Measurements from ENCODE around the gene CEPT1.
A peak's percentile ranks its signal among the peaks of the same experiment; 100 is the strongest.

Gene CEPT1

GRCh38 chr1:111200802-111201161 is 60.8 kb downstream of the CEPT1 start:
- ATAC-seq (ENCODE audit: low read depth) (no peak), DNase-seq (ENCODE audit: low spot score) (no peak)
- H3K27me3 ChIP-seq (ENCODE audit: insufficient read depth, poor library complexity, severe bottlenecking), result no peaks in the 10 kb centered on the region
- TF ChIP-seq, protein P1, sequence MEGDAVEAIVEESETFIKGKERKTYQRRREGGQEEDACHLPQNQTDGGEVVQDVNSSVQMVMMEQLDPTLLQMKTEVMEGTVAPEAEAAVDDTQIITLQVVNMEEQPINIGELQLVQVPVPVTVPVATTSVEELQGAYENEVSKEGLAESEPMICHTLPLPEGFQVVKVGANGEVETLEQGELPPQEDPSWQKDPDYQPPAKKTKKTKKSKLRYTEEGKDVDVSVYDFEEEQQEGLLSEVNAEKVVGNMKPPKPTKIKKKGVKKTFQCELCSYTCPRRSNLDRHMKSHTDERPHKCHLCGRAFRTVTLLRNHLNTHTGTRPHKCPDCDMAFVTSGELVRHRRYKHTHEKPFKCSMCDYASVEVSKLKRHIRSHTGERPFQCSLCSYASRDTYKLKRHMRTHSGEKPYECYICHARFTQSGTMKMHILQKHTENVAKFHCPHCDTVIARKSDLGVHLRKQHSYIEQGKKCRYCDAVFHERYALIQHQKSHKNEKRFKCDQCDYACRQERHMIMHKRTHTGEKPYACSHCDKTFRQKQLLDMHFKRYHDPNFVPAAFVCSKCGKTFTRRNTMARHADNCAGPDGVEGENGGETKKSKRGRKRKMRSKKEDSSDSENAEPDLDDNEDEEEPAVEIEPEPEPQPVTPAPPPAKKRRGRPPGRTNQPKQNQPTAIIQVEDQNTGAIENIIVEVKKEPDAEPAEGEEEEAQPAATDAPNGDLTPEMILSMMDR (IDR thresholded peaks at IDR 0.05; ENCODE audit: poor library complexity, severe bottlenecking), result no peak
- no peak overlapping the region for H3K4me3 ChIP-seq (ENCODE audit: severe bottlenecking)
- H3K36me3 ChIP-seq (ENCODE audit: low read depth), result peaks cover 12% of the 10 kb centered on the region
- H3K4me1 ChIP-seq (ENCODE audit: insufficient read depth, poor library complexity, severe bottlenecking), result peaks cover 16% of the 10 kb centered on the region
- no peak overlapping the region for H3K27ac ChIP-seq (ENCODE audit: poor library complexity, severe bottlenecking)
- no peaks in the 10 kb centered on the region for H3K9me3 ChIP-seq (ENCODE audit: severe bottlenecking)

DNA sequence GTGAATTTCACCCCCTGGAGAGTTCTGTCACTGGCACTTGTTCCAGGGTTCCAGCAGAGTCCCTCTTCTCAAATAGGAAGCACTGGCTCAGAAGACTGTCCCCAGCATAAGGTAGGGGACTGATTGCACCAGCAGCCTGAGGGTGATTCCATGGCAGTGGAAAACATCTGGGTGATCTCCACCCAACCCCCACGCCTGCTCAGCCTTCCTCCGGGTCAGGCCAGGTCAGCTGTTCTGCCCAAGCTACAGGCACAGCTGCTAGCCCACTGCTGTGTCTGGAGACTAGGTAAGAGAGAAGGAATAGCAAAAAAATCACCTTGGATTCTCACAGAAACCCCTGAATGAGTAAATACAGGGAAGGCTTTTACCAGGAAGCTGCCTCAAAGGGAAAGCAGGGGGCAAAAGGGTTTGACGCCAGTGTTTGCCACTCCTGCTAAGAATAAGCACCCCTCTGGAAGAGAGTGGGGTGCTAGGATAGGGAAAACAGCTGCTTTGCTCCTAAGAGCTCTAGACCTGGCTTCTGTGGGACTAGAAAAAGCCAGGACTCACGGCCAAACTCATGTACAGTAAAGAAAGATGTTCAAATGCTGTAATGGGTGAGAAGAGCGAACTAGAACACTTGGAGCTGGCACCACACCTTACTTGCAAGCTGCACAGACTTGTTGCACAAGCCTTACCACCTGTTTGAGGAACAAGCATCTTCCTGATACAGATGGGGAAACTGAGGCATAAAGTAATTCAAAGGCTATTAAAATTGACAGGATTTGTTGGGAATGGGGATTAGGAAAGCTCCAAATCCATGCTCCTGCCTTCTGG is 61.5 kb downstream of the CEPT1 start:
- no peaks in the 10 kb centered on the region for H3K9me3 ChIP-seq (ENCODE audit: severe bottlenecking)
- H3K27ac ChIP-seq (ENCODE audit: poor library complexity, severe bottlenecking), result no peak overlapping the region
- H3K36me3 ChIP-seq (ENCODE audit: low read depth), result peaks cover 9% of the 10 kb centered on the region
- DNase-seq (ENCODE audit: low spot score), result no peak
- TF ChIP-seq, protein P1 (IDR thresholded peaks at IDR 0.05; ENCODE audit: poor library complexity, severe bottlenecking), result no peak
- no peak for ATAC-seq (ENCODE audit: low read depth)
- no peak overlapping the region for H3K4me3 ChIP-seq (ENCODE audit: severe bottlenecking)
- peaks cover 16% of the 10 kb centered on the region for H3K4me1 ChIP-seq (ENCODE audit: insufficient read depth, poor library complexity, severe bottlenecking)
- no peaks in the 10 kb centered on the region for H3K27me3 ChIP-seq (ENCODE audit: insufficient read depth, poor library complexity, severe bottlenecking)

GRCh38 chr1:111202366-111202706 is 62.3 kb downstream of the CEPT1 start:
- Histone ChIP-seq H3K9me3 (ENCODE audit: severe bottlenecking) (no peaks in the 10 kb centered on the region), H3K4me1 (ENCODE audit: insufficient read depth, poor library complexity, severe bottlenecking) (peaks cover 16% of the 10 kb centered on the region), H3K27me3 (ENCODE audit: insufficient read depth, poor library complexity, severe bottlenecking) (no peaks in the 10 kb centered on the region), H3K36me3 (ENCODE audit: low read depth) (peaks cover 5% of the 10 kb centered on the region; the same call in 1 of the 2 replicates), H3K27ac (ENCODE audit: poor library complexity, severe bottlenecking) (no peak overlapping the region), H3K4me3 (ENCODE audit: severe bottlenecking) (no peak overlapping the region)
- DNase-seq (ENCODE audit: low spot score), result no peak
- ATAC-seq (ENCODE audit: low read depth), result no peak
- TF ChIP-seq, protein P1 (IDR thresholded peaks at IDR 0.05; ENCODE audit: poor library complexity, severe bottlenecking), result no peak

DNA sequence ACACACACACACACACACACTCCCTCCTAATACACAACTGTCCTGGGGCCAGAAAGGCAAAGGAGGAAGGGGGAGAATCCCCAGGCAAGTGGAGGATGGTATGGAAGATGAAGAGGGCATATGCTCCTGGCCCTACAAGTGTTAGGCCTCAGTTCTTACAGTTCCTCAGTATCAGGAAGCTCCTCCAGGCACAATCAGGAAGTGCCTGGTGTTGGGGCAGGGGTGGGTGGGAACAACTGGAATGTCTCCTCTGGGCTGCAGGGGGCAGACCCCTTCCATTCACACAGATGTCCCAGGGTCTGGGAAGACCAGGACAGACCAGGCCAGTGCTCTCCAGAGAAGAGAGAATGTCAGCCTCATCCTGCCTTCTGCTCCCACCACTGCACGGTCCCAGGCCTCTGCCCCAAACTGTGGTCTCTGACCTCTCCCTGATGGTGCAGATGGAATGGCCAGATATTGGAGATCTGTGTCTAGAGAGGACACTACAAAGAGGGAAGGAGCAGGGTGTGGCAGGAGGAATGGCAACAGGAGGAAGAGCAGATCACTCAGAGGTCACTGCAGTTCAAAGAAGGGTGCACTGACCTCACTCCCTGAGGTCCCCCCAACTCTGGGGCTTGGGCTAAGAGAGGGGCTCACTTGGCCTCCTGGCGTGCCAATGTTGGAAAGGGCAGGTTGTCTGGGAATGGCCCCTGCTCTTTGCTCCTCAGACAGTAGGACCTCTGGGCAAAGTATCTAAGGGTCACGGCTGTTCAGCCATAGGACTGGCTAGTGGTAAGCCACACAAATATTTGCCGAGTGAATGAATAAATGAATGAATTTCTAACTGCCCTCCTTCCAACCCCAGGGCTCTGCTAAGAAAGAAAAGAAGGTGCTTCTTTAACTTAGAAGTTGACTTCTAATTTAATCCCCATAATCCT is 62.9 kb downstream of the CEPT1 start:
- H3K4me3 ChIP-seq (ENCODE audit: severe bottlenecking), result peak overlapping the region; percentile 66
- peak overlapping the region; percentile 48 for H3K27ac ChIP-seq (ENCODE audit: poor library complexity, severe bottlenecking)

More for the DNA sequence above, 62.9 kb downstream of the CEPT1 start:
- TF ChIP-seq, protein P1 (IDR thresholded peaks at IDR 0.05; ENCODE audit: poor library complexity, severe bottlenecking), result no peak
- H3K27me3 ChIP-seq (ENCODE audit: insufficient read depth, poor library complexity, severe bottlenecking), result no peaks in the 10 kb centered on the region
- DNase-seq (ENCODE audit: low spot score) (no peak), ATAC-seq (ENCODE audit: low read depth) (no peak)
- H3K4me1 ChIP-seq (ENCODE audit: insufficient read depth, poor library complexity, severe bottlenecking), result peaks cover 16% of the 10 kb centered on the region
- no peaks in the 10 kb centered on the region for H3K9me3 ChIP-seq (ENCODE audit: severe bottlenecking)
- peaks cover 2% of the 10 kb centered on the region; the same call in 1 of the 2 replicates for H3K36me3 ChIP-seq (ENCODE audit: low read depth)

Measured in RWPE2 (cell line).